Astrocyte (in vitro differentiated cells and primary cell): ENCODE measurements around the gene HOXA5. TPM values are rescaled to one million over a fixed set of nuclear protein-coding genes. Genes with fewer than 3 reads are reported as not detected.

Experiments used
- DNase-seq: peaks from one replicate; pipeline ENCODE4 v3.0.0-alpha.2; 2010; ENCODE audit warnings: low read depth
- FAIRE-seq: peaks from 2 replicates; lab custom pipeline; 2011; peaks lifted over from hg19 to GRCh38; lab: Jason Lieb, UNC
- H2AFZ ChIP-seq: 2 replicates; pipeline ENCODE4 v1.6.0; 2012; ENCODE audit warnings: low read depth, low read length, inconsistent platforms
- H3K27ac ChIP-seq: 2 replicates; pipeline ENCODE4 v1.5.1; 2011; ENCODE audit warnings: low read depth, low read length, inconsistent platforms
- H3K27me3 ChIP-seq: 2 replicates; pipeline ENCODE4 v1.6.0; 2011; ENCODE audit warnings: low read length, inconsistent platforms; ENCODE audit not compliant: insufficient read depth
- H3K36me3 ChIP-seq: 2 replicates; pipeline ENCODE4 v1.5.1; 2011; ENCODE audit warnings: low read length, inconsistent platforms; ENCODE audit not compliant: insufficient read depth
- H3K4me1 ChIP-seq: 2 replicates; pipeline ENCODE4 v1.5.1; 2011; ENCODE audit warnings: low read length, inconsistent platforms; ENCODE audit not compliant: insufficient read depth
- H3K4me2 ChIP-seq: 2 replicates; pipeline ENCODE4 v1.6.0; 2012; ENCODE audit warnings: low read length, inconsistent platforms
- H3K4me3 ChIP-seq: 2 replicates; pipeline ENCODE4 v1.5.1; 2011; ENCODE audit warnings: low read depth, mild to moderate bottlenecking, low read length, inconsistent platforms; ENCODE audit not compliant: insufficient read depth
- H3K79me2 ChIP-seq: 2 replicates; pipeline ENCODE4 v1.6.0; 2012; ENCODE audit warnings: mild to moderate bottlenecking, low read length, inconsistent platforms; ENCODE audit not compliant: insufficient read depth
- H3K9ac ChIP-seq: 2 replicates; pipeline ENCODE4 v1.6.0; 2012; ENCODE audit warnings: mild to moderate bottlenecking, low read length, inconsistent platforms
- H3K9me3 ChIP-seq: 2 replicates; pipeline ENCODE4 v1.5.1; 2012; ENCODE audit warnings: low read depth, mild to moderate bottlenecking, low read length, inconsistent platforms; ENCODE audit not compliant: insufficient read depth
- H4K20me1 ChIP-seq: 2 replicates; pipeline ENCODE4 v1.6.0; 2012; ENCODE audit warnings: low read length, inconsistent platforms; ENCODE audit not compliant: insufficient read depth
- H3K27ac Mint-ChIP-seq: one replicate; pipeline ENCODE4 v1.8.0; 2021; ENCODE audit warnings: mild to moderate bottlenecking, mixed read lengths; ENCODE audit not compliant: unreplicated experiment
- H3K27me3 Mint-ChIP-seq: one replicate; pipeline ENCODE4 v1.8.0; 2021; ENCODE audit warnings: low read depth, mixed read lengths; ENCODE audit not compliant: unreplicated experiment
- H3K36me3 Mint-ChIP-seq: one replicate; pipeline ENCODE4 v1.8.0; 2021; ENCODE audit warnings: low read depth, mixed read lengths; ENCODE audit not compliant: unreplicated experiment
- H3K4me1 Mint-ChIP-seq: one replicate; pipeline ENCODE4 v1.8.0; 2021; ENCODE audit warnings: low read depth, mixed read lengths; ENCODE audit not compliant: unreplicated experiment
- H3K4me3 Mint-ChIP-seq: one replicate; pipeline ENCODE4 v1.8.0; 2021; ENCODE audit warnings: mild to moderate bottlenecking, moderate library complexity, mixed read lengths; ENCODE audit not compliant: unreplicated experiment
- H3K9me3 Mint-ChIP-seq: one replicate; pipeline ENCODE4 v1.8.0; 2021; ENCODE audit warnings: mild to moderate bottlenecking, mixed read lengths; ENCODE audit not compliant: unreplicated experiment
- EZH2 ChIP-seq: IDR thresholded peaks from 2 replicates; pipeline ENCODE4 v1.6.1; 2012; ENCODE audit warnings: mild to moderate bottlenecking, low read length, inconsistent platforms; ENCODE audit not compliant: insufficient read depth
- total RNA-seq: library from RNA; stranded (reverse); gene quantifications from 2 replicates; pipeline ENCODE4 v1.2.1, GENCODE V29; 2021
- TF ChIP-seq, protein P1 (sequence below): IDR thresholded peaks from 2 replicates; pipeline ENCODE4 v1.5.1; 2011; ENCODE audit warnings: low read depth, mild to moderate bottlenecking, inconsistent platforms, low read length, moderate library complexity; ENCODE audit not compliant: insufficient read depth

The HOXA5 gene
- total RNA-seq, 1 donor from 2014 or later = not detected

DNA sequence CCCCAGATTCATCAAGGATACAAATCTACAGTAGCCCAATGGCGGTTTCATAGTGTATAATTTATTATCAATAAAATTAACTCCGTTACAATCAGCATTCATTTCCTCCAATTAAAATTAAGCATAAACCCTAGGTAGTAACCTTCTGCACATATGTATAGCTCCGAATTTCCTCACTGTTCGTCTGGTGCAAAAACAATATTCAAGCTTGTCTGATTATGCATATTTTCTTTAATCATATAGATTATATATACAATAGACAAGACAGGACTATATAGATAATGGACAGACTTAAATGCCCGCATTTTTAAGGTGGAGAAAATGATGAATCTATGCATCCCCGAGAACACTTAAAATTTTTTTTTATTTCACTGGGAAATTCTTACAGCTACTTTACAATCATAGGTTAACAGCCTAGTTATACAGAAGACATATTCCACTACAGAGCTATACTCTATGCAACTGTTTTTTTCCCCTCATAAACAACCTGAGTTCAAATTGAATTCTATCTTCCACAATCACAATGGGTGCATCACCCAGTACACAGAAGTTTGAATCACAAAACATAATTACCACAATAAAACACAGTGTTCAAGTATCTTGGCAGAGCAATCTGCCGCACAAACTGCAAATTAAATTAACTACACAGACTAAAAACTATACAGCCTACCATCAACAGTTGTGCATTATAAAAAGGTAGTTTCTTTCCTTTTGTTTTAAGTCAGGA lies 19.2 kb upstream of the HOXA5 start:
- Mint-ChIP-seq H3K27me3 (peaks cover 81% of the 10 kb centered on the region), H3K36me3 (no peaks in the 10 kb centered on the region)
- H3K27me3 ChIP-seq = peaks cover 94% of the 10 kb centered on the region

GRCh38 chr7:27161721-27162560 lies 18.5 kb upstream of the HOXA5 start:
- Histone ChIP-seq H3K4me3 (no peak overlapping the region), H3K79me2 (no peaks in the 10 kb centered on the region), H3K27ac (no peak overlapping the region), H3K9ac (no peak overlapping the region), H3K4me2 (no peak overlapping the region), H3K4me1 (no peaks in the 10 kb centered on the region), H4K20me1 (no peaks in the 10 kb centered on the region), H2AFZ (no peak overlapping the region), H3K36me3 (no peaks in the 10 kb centered on the region), H3K27me3 (peaks cover 94% of the 10 kb centered on the region), H3K9me3 (peaks cover 6% of the 10 kb centered on the region)
- H3K4me1 Mint-ChIP-seq = no peaks in the 10 kb centered on the region
- peaks cover 26% of the 10 kb centered on the region for H3K9me3 Mint-ChIP-seq
- TF ChIP-seq EZH2 = no peak
- TF ChIP-seq, protein P1, sequence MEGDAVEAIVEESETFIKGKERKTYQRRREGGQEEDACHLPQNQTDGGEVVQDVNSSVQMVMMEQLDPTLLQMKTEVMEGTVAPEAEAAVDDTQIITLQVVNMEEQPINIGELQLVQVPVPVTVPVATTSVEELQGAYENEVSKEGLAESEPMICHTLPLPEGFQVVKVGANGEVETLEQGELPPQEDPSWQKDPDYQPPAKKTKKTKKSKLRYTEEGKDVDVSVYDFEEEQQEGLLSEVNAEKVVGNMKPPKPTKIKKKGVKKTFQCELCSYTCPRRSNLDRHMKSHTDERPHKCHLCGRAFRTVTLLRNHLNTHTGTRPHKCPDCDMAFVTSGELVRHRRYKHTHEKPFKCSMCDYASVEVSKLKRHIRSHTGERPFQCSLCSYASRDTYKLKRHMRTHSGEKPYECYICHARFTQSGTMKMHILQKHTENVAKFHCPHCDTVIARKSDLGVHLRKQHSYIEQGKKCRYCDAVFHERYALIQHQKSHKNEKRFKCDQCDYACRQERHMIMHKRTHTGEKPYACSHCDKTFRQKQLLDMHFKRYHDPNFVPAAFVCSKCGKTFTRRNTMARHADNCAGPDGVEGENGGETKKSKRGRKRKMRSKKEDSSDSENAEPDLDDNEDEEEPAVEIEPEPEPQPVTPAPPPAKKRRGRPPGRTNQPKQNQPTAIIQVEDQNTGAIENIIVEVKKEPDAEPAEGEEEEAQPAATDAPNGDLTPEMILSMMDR = no peak
- DNase-seq (no peak), FAIRE-seq (no peak)
- H3K27ac Mint-ChIP-seq = no peak overlapping the region
- H3K4me3 Mint-ChIP-seq = no peak overlapping the region
- H3K27me3 Mint-ChIP-seq = peaks cover 81% of the 10 kb centered on the region
- H3K36me3 Mint-ChIP-seq = no peaks in the 10 kb centered on the region

More for the DNA sequence above, 19.2 kb upstream of the HOXA5 start:
- DNase-seq = no peak
- H3K4me1 ChIP-seq = no peaks in the 10 kb centered on the region
- Mint-ChIP-seq H3K9me3 (peaks cover 22% of the 10 kb centered on the region), H3K4me3 (no peak overlapping the region), H3K27ac (no peak overlapping the region), H3K4me1 (no peaks in the 10 kb centered on the region)
- no peak for TF ChIP-seq EZH2
- TF ChIP-seq, protein P1 = no peak
- no peak overlapping the region for H3K4me2 ChIP-seq
- no peaks in the 10 kb centered on the region for H3K36me3 ChIP-seq
- no peak overlapping the region for H2AFZ ChIP-seq
- H3K27ac ChIP-seq = no peak overlapping the region
- no peaks in the 10 kb centered on the region for H3K79me2 ChIP-seq
- H4K20me1 ChIP-seq = no peaks in the 10 kb centered on the region
- no peak overlapping the region for H3K9ac ChIP-seq
- FAIRE-seq = no peak
- peaks cover 3% of the 10 kb centered on the region for H3K9me3 ChIP-seq
- no peak overlapping the region for H3K4me3 ChIP-seq
